Testis (tissue), 3 donors: ENCODE results near the gene G6PC1. TPM values are rescaled to one million over a fixed set of nuclear protein-coding genes. Genes with fewer than 3 reads are reported as not detected.
A peak's percentile ranks its signal among the peaks of the same experiment; 100 is the strongest.

Experiments used
- DNase-seq: peaks from one replicate; pipeline ENCODE4 v3.0.0-alpha.2; 2019
- H3K27ac ChIP-seq, 2 donors: fragments of 200-600 bp; sonication (generic); one replicate each; pipeline ENCODE4 v1.5.1; 2019
- H3K27me3 ChIP-seq: fragments of 200-600 bp; sonication (generic); one replicate; pipeline ENCODE4 v1.5.1; 2019
- H3K36me3 ChIP-seq: fragments of 200-600 bp; sonication (generic); one replicate; pipeline ENCODE4 v1.5.1; 2017; ENCODE audit warnings: low read depth; ENCODE audit errors: missing control alignments
- H3K4me1 ChIP-seq: fragments of 200-600 bp; sonication (generic); one replicate; pipeline ENCODE4 v1.5.1; 2019
- H3K4me3 ChIP-seq, 2 donors: fragments of 200-600 bp; sonication (generic); one replicate each; pipeline ENCODE4 v1.5.1; 2017 to 2019
- H3K9me3 ChIP-seq: fragments of 200-600 bp; sonication (generic); one replicate; pipeline ENCODE4 v1.5.1; 2017
- POLR2A ChIP-seq: fragments of 450-650 bp; IDR thresholded peaks from one replicate; pipeline ENCODE4 v1.6.1; 2017; ENCODE audit warnings: antibody characterized with exemption, mild to moderate bottlenecking, moderate library complexity
- WGBS, 2 donors: methylation state at CpG; one replicate each; pipeline ENCODE4 v1.1.5; 2018; 5-methylcytosine and 5-hydroxymethylcytosine counted together
- intact Hi-C: fragments of 100-400 bp; cut with DNase I; formaldehyde crosslinking; loops from one replicate; pipeline ENCODE4 v1.15.1; 2023; ENCODE audit warnings: low total_unique reads
- polyA plus RNA-seq: library from polyadenylated mRNA; stranded (reverse); fragments of 350-450 nt; fragmentation: Illumina TruSeq; extraction: RNeasy Lipid Tissue Mini Kit (QIAGEN cat#74804); gene quantifications from one replicate; pipeline ENCODE4 v1.2.3, GENCODE V29; 2014; ENCODE audit warnings: low read depth, low replicate concordance; ENCODE audit not compliant: insufficient read depth
- total RNA-seq, 2 donors: library from RNA; depleted of rRNA; stranded (reverse); fragments of >200 nt; gene quantifications; one replicate each; pipeline ENCODE4 v1.2.3, GENCODE V29; 2016
- TF ChIP-seq, protein P1 (sequence below), 3 experiments: fragments of 450-650 bp in 2 of 3; fragments of 200-600 bp in 1 of 3; sonication (generic) in 1 of 3; IDR thresholded peaks; one replicate each; pipeline ENCODE4 v1.5.1; 2016 to 2019; ENCODE audit warnings: antibody characterized with exemption in 3 of 3, mild to moderate bottlenecking in 2 of 3, moderate library complexity in 1 of 3

G6PC1 gene
- total and polyA plus RNA-seq, 3 donors from 2014 or later, result 0.06 to 0.26 TPM; not detected in 1

DNA sequence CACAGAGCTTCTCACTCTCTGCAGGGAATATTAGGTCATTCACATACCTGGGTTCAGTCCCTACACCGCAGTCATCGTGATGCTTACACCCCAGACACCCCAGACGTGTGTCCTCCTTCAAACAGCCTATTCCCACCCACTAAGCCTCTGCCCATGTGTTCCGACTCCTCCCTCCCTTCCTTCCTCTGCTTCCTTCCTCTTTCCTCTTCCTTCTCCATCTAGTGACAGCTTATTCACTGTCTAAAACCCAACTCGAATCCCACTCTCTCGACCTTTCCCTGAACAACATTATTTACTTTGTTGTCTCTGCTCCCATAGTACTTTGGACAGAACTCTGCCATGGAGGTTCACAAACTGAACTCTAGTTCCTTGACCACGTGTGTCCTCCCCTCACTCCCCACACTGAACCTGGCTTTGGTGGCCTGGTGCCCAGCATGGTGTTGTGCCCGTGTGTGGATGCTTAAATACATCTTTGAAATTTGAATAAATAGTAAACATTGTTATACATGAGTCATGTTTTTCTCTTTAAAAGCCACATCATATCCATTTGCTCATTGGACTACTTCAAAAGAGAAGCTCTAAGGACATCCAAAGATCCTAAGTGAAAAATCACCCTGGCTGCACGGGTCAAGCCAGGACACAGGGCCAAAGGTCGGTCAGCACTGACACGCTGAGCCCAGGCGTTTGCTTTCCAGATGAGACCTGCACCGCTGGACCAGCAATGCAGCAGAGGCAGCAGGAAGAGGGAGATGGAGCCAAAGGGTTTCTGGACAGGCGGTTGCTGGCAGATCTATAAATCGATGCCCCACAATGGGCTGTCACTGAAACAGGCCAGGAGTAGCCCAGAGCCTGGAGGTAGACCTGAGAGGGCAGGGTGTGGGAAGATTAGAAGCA lies 14.1 kb upstream of the G6PC1 start:
- Histone ChIP-seq H3K9me3 (no peaks in the 10 kb centered on the region), H3K4me1 (no peaks in the 10 kb centered on the region), H3K4me3 (no peak overlapping the region), H3K36me3 (no peaks in the 10 kb centered on the region), H3K27me3 (no peaks in the 10 kb centered on the region), H3K27ac (no peak overlapping the region)
- 69 to 75% methylated on average over 14 to 15 of the region's 15 CpGs for WGBS, 2 donors
- DNase-seq, result no peak
- intact Hi-C loops, result no loop called here
- TF ChIP-seq POLR2A, result no peak
- TF ChIP-seq, protein P1, sequence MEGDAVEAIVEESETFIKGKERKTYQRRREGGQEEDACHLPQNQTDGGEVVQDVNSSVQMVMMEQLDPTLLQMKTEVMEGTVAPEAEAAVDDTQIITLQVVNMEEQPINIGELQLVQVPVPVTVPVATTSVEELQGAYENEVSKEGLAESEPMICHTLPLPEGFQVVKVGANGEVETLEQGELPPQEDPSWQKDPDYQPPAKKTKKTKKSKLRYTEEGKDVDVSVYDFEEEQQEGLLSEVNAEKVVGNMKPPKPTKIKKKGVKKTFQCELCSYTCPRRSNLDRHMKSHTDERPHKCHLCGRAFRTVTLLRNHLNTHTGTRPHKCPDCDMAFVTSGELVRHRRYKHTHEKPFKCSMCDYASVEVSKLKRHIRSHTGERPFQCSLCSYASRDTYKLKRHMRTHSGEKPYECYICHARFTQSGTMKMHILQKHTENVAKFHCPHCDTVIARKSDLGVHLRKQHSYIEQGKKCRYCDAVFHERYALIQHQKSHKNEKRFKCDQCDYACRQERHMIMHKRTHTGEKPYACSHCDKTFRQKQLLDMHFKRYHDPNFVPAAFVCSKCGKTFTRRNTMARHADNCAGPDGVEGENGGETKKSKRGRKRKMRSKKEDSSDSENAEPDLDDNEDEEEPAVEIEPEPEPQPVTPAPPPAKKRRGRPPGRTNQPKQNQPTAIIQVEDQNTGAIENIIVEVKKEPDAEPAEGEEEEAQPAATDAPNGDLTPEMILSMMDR (IDR thresholded peaks at IDR 0.05), result no peak

DNA sequence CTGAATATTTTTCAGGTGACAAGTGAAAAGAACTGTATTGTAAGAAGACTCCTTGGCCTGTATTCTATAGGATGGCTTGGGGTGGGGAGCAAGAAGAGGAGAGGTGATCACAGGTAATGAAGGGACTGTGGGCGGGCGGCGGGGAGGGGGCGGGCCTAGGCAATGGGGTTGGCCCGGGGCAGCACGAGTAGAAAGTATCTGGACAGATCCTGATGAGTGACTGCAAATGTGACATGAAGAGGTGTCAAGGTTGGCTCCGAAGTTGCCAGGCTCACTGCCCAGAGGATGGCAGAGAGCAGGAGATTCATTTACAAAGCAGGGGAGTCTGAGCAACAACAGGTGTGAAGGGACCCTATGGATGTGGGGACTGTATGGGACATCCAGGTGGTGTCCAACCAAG lies 10.8 kb upstream of the G6PC1 start:
- TF ChIP-seq, protein P1 (IDR thresholded peaks at IDR 0.05), result no peak
- no peak for TF ChIP-seq POLR2A
- Histone ChIP-seq H3K27me3 (no peaks in the 10 kb centered on the region), H3K4me3 (no peak overlapping the region), H3K4me1 (peaks cover 4% of the 10 kb centered on the region), H3K27ac (no peak overlapping the region), H3K36me3 (no peaks in the 10 kb centered on the region), H3K9me3 (no peaks in the 10 kb centered on the region)
- 82 to 91% methylated on average over 7 of the region's 7 CpGs for WGBS, 2 donors
- intact Hi-C loops, result no loop called here
- DNase-seq, result no peak

DNA sequence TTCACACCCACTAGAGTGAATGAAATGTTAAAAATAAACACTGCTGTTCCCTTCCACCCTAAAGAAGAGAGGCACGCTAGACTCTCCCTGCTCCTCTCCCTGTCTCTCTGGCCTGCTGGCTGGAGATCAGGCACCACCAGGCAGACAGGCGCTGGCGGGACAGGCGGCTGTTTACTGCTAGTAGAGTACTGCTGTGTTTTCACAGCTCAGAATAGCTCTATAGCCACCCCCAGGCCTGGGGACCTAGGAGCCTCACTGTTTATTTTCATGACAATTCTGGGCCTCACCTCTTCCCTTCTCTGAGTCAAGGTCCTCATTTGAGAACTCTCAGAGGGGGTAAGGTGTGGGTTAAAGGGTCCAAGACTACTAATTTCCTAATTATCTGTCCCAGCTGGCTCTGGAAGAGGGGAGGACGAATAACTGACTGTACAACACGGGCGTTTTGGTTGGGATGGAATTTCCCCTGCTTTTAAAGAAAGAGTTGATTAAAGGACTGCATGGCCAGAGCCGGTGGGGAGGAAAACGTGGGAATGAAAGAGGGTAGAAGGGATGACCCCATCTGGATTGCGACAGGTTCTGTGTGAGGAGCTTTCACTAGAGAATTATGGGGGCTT lies 9.0 kb upstream of the G6PC1 start:
- no peaks in the 10 kb centered on the region for H3K36me3 ChIP-seq
- H3K27ac ChIP-seq, result peak overlapping the region; percentile 82
- intact Hi-C loops, result no loop called here
- DNase-seq, result peak; percentile 65
- H3K4me3 ChIP-seq, result no peak overlapping the region
- H3K9me3 ChIP-seq, result no peaks in the 10 kb centered on the region
- no peak for TF ChIP-seq POLR2A
- TF ChIP-seq, protein P1 (IDR thresholded peaks at IDR 0.05), result no peak
- peaks cover 4% of the 10 kb centered on the region for H3K4me1 ChIP-seq
- H3K27me3 ChIP-seq, result no peaks in the 10 kb centered on the region
- WGBS, 2 donors, result 51 to 55% methylated on average over 10 of the region's 10 CpGs

DNA sequence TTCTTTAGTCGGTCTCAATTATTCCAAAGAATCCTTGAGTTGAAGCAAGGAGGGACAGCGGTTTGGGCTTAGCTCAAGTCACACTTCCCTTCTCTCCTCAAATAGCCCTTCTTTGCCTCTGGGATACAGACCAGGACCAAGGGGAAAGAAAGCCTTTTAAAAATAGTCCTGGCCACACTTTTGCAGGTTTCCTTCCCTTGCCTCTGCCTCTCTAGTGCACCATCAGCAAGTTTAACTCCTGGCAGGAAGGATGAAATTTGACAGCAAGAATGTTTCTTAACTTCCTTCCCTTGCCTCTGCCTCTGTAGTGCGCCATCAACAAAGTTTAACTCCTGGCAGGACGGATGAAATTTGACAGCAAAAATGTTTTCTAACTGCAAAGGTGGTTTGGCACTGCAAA lies 7.2 kb upstream of the G6PC1 start:
- H3K27me3 ChIP-seq, result no peaks in the 10 kb centered on the region
- H3K27ac ChIP-seq, result no peak overlapping the region
- H3K4me1 ChIP-seq, result peaks cover 4% of the 10 kb centered on the region
- no peak overlapping the region for H3K4me3 ChIP-seq
- H3K9me3 ChIP-seq, result no peaks in the 10 kb centered on the region
- no peaks in the 10 kb centered on the region for H3K36me3 ChIP-seq
- intact Hi-C loops, result no loop called here
- DNase-seq, result no peak
- TF ChIP-seq POLR2A, result no peak
- TF ChIP-seq, protein P1 (IDR thresholded peaks at IDR 0.05), result no peak
- WGBS, 2 donors, result 49 to 50% methylated on average over 4 of the region's 4 CpGs
